ENCODE data around the gene RHBDF1.

DNA sequence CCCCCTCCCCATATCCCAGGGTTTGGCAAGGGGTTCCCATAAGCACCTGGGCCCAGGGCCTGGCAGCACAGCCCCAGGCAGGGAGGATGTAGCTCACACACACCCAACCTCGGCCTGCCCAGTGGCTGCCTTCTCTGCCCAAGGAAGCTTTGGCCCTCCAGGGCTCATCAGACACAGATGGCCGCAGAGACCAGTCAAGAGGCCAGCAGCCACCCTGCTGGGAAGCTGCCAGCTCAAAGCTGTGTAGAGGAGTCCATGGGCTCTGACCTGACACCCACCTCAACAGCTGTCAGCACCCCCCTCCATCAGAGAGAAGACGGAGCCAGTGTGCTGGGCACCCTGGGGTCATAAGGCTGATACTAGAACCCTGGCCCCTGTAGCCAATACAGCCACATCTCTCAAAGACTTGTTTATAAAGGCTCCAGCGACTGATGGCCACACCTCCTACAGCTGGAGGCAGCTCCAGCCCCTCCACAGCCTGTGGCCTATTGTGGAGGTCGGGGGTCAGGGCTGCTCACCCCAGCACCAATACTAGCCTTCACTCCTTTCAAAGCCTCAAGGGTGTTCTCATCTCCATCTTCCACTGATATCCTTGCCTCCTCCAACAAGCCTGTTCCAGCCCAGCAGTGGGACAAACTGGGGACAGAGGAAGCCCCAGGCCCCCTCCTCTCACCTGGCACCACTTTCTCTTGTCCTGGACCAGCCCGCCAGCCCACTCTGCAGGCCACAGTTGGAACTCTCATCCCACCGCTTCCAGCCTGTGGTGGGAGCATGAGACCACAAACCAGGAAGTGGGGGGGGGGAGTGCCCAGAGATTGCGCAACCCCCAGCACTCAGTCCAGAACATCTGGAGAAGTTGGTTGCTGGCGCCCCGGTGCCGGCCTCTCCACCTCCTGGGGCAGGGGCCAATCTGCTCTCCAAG, 3.4 kb upstream of the RHBDF1 start:
- TF ChIP-seq, protein P1, sequence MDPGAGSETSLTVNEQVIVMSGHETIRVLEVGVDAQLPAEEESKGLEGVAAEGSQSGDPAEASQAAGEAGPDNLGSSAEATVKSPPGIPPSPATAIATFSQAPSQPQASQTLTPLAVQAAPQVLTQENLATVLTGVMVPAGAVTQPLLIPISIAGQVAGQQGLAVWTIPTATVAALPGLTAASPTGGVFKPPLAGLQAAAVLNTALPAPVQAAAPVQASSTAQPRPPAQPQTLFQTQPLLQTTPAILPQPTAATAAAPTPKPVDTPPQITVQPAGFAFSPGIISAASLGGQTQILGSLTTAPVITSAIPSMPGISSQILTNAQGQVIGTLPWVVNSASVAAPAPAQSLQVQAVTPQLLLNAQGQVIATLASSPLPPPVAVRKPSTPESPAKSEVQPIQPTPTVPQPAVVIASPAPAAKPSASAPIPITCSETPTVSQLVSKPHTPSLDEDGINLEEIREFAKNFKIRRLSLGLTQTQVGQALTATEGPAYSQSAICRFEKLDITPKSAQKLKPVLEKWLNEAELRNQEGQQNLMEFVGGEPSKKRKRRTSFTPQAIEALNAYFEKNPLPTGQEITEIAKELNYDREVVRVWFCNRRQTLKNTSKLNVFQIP (CRISPR knock-in tag; IDR thresholded peaks at IDR 0.05; ENCODE audit: borderline replicate concordance, low read depth): no peak
- TF ChIP-seq TCF4 (CRISPR knock-in tag; IDR thresholded peaks at IDR 0.05; ENCODE audit: borderline replicate concordance) (no peak), RARB (CRISPR knock-in tag; IDR thresholded peaks at IDR 0.05) (no peak), ZNF565 (CRISPR knock-in tag; conservative IDR thresholded peaks at IDR 0.05; ENCODE audit: low read depth) (no peak), OSR1 (CRISPR knock-in tag; IDR thresholded peaks at IDR 0.05) (no peak)
- TF ChIP-seq, protein P2, sequence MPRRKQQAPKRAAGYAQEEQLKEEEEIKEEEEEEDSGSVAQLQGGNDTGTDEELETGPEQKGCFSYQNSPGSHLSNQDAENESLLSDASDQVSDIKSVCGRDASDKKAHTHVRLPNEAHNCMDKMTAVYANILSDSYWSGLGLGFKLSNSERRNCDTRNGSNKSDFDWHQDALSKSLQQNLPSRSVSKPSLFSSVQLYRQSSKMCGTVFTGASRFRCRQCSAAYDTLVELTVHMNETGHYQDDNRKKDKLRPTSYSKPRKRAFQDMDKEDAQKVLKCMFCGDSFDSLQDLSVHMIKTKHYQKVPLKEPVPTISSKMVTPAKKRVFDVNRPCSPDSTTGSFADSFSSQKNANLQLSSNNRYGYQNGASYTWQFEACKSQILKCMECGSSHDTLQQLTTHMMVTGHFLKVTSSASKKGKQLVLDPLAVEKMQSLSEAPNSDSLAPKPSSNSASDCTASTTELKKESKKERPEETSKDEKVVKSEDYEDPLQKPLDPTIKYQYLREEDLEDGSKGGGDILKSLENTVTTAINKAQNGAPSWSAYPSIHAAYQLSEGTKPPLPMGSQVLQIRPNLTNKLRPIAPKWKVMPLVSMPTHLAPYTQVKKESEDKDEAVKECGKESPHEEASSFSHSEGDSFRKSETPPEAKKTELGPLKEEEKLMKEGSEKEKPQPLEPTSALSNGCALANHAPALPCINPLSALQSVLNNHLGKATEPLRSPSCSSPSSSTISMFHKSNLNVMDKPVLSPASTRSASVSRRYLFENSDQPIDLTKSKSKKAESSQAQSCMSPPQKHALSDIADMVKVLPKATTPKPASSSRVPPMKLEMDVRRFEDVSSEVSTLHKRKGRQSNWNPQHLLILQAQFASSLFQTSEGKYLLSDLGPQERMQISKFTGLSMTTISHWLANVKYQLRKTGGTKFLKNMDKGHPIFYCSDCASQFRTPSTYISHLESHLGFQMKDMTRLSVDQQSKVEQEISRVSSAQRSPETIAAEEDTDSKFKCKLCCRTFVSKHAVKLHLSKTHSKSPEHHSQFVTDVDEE (CRISPR knock-in tag; IDR thresholded peaks at IDR 0.05): no peak
